Activated naive CD8-positive, alpha-beta T cell treated with anti-CD3 and anti-CD28 coated beads, Interleukin-2, amount 10 ng/mL, durations not matched to agents 7 days and 5 days (primary cell): ENCODE data around the gene GGA1. TPM values are rescaled to one million over a fixed set of nuclear protein-coding genes. Genes with fewer than 3 reads are reported as not detected.
A peak's percentile ranks its signal among the peaks of the same experiment; 100 is the strongest.
"Not testable (repeated sequence)": the region's sequence is repeated elsewhere in the genome, so short reads cannot be mapped to it uniquely, and the experiment has no call there.

Source experiments
- ATAC-seq: fragments of 150-1000 bp; cut with Tn5 transposase; one replicate; pipeline ENCODE4 v1.10.0; 2021; ENCODE audit warnings: low read depth, moderate library complexity
- POLR2A ChIA-PET: fragments of 350-600 bp; sonication (Branson Sonifier 250); formaldehyde crosslinking; loops from one replicate; lab custom pipeline; 2021; ENCODE audit warnings: antibody characterized with exemption; lab: Charles Lee
- DNase-seq: peaks from one replicate; pipeline ENCODE4 v3.0.0; 2021
- H3K27ac Mint-ChIP-seq: one replicate; pipeline ENCODE4 v1.8.0; 2022; ENCODE audit warnings: mild to moderate bottlenecking, mixed read lengths
- H3K27me3 Mint-ChIP-seq: one replicate; pipeline ENCODE4 v1.8.0; 2022; ENCODE audit warnings: mild to moderate bottlenecking, moderate library complexity, mixed read lengths
- H3K36me3 Mint-ChIP-seq: one replicate; pipeline ENCODE4 v1.8.0; 2021; ENCODE audit warnings: mild to moderate bottlenecking, mixed read lengths
- H3K4me1 Mint-ChIP-seq: one replicate; pipeline ENCODE4 v1.8.0; 2021; ENCODE audit warnings: mixed read lengths
- H3K4me3 Mint-ChIP-seq: one replicate; pipeline ENCODE4 v1.8.0; 2022; ENCODE audit warnings: mild to moderate bottlenecking, moderate library complexity, mixed read lengths
- H3K9me3 Mint-ChIP-seq: one replicate; pipeline ENCODE4 v1.8.0; 2021; ENCODE audit warnings: mixed read lengths
- total RNA-seq, 2 experiments: library from RNA; stranded (reverse); gene quantifications; one replicate each; pipeline ENCODE4 v1.2.3, GENCODE V29; 2021

GGA1 gene
- total RNA-seq, 2 experiments from 2014 or later, result 75.3 to 79.5 TPM

GRCh38 chr22:37588546-37589215 lies 20.0 kb upstream of the GGA1 start:
- ATAC-seq, result no peak
- Mint-ChIP-seq H3K4me3 (no peak overlapping the region), H3K27me3 (peaks cover 10% of the 10 kb centered on the region), H3K4me1 (peaks cover 12% of the 10 kb centered on the region), H3K27ac (no peak overlapping the region), H3K36me3 (no peaks in the 10 kb centered on the region), H3K9me3 (no peaks in the 10 kb centered on the region)
- no peak for DNase-seq
- POLR2A ChIA-PET, result no interaction called here

- DNase-seq, result no peak
- Mint-ChIP-seq H3K4me3 (no peak overlapping the region), H3K27me3 (peaks cover 8% of the 10 kb centered on the region), H3K36me3 (no peaks in the 10 kb centered on the region), H3K4me1 (peaks cover 12% of the 10 kb centered on the region), H3K27ac (no peak overlapping the region), H3K9me3 (no peaks in the 10 kb centered on the region)
- no peak for ATAC-seq
- POLR2A ChIA-PET, result interaction anchor here (0.7 kb wide), 1 partner anchor 9 kb away, joined by 5 read pairs; no protein-coding TSS in a partner anchor
These were observed 19.0 kb upstream of the GGA1 start for GRCh38 chr22:37589636-37590035.

GRCh38 chr22:37591081-37591480 lies 17.6 kb upstream of the GGA1 start:
- Mint-ChIP-seq H3K27me3 (peaks cover 10% of the 10 kb centered on the region), H3K4me1 (peaks cover 11% of the 10 kb centered on the region)
- DNase-seq, H3K4me3 Mint-ChIP-seq, H3K9me3 Mint-ChIP-seq, H3K27ac Mint-ChIP-seq, H3K36me3 Mint-ChIP-seq, ATAC-seq: not testable (repeated sequence)
- POLR2A ChIA-PET, result interaction anchor here (0.6 to 0.9 kb wide), 3 partner anchors 17 to 1049 kb away, joined by 3 to 6 read pairs (median 3); no protein-coding TSS in a partner anchor

GRCh38 chr22:37591823-37592404 lies 16.7 kb upstream of the GGA1 start:
- ATAC-seq, result peak; percentile 9
- Mint-ChIP-seq H3K27ac (peak overlapping the region; percentile 84), H3K9me3 (no peaks in the 10 kb centered on the region)

GRCh38 chr22:37594237-37594636 lies 14.4 kb upstream of the GGA1 start:
- ATAC-seq (no peak), DNase-seq (no peak)
- Mint-ChIP-seq H3K9me3 (no peaks in the 10 kb centered on the region), H3K27ac (no peak overlapping the region), H3K36me3 (no peaks in the 10 kb centered on the region), H3K4me1 (peaks cover 11% of the 10 kb centered on the region), H3K27me3 (peaks cover 9% of the 10 kb centered on the region), H3K4me3 (no peak overlapping the region)
- POLR2A ChIA-PET, result no interaction called here

More at GRCh38 chr22:37591823-37592404, 16.7 kb upstream of the GGA1 start:
- Mint-ChIP-seq H3K36me3 (no peaks in the 10 kb centered on the region), H3K4me1 (peaks cover 11% of the 10 kb centered on the region), H3K27me3 (peaks cover 10% of the 10 kb centered on the region), H3K4me3 (peak overlapping the region; percentile 79)
- DNase-seq, result no peak
- POLR2A ChIA-PET, result interaction anchor here (0.7 to 1.8 kb wide), 12 partner anchors 11 to 1050 kb away, joined by 3 to 18 read pairs (median 4); partner anchors contain the start of genes GGA1 and LGALS2

- H3K4me3 Mint-ChIP-seq, result no peak overlapping the region
- H3K36me3 Mint-ChIP-seq, result no peaks in the 10 kb centered on the region
- DNase-seq (no peak), ATAC-seq (no peak)
- H3K27me3 Mint-ChIP-seq, result peaks cover 25% of the 10 kb centered on the region
- POLR2A ChIA-PET, result no interaction called here
- peaks cover 6% of the 10 kb centered on the region for H3K4me1 Mint-ChIP-seq
- no peaks in the 10 kb centered on the region for H3K9me3 Mint-ChIP-seq
- no peak overlapping the region for H3K27ac Mint-ChIP-seq
These were observed 9.5 kb upstream of the GGA1 start for GRCh38 chr22:37599153-37599552.

- DNase-seq (no peak), ATAC-seq (no peak)
- no peak overlapping the region for H3K27ac Mint-ChIP-seq
- no peak overlapping the region for H3K4me3 Mint-ChIP-seq
- no peaks in the 10 kb centered on the region for H3K36me3 Mint-ChIP-seq
- H3K27me3 Mint-ChIP-seq, result peaks cover 24% of the 10 kb centered on the region
- POLR2A ChIA-PET, result no interaction called here
- H3K4me1 Mint-ChIP-seq, result peaks cover 22% of the 10 kb centered on the region
- no peaks in the 10 kb centered on the region for H3K9me3 Mint-ChIP-seq
These were observed 7.5 kb upstream of the GGA1 start for GRCh38 chr22:37601203-37601539.

GRCh38 chr22:37601540-37602442 lies 6.8 kb upstream of the GGA1 start:
- no peaks in the 10 kb centered on the region for H3K36me3 Mint-ChIP-seq
- H3K9me3 Mint-ChIP-seq, result no peaks in the 10 kb centered on the region
- no peak overlapping the region for H3K4me3 Mint-ChIP-seq
- no peak overlapping the region for H3K27ac Mint-ChIP-seq
- peaks cover 23% of the 10 kb centered on the region for H3K4me1 Mint-ChIP-seq
- peaks cover 24% of the 10 kb centered on the region for H3K27me3 Mint-ChIP-seq
- POLR2A ChIA-PET, result no interaction called here
- ATAC-seq (no peak), DNase-seq (no peak)

- H3K9me3 Mint-ChIP-seq, POLR2A ChIA-PET, H3K36me3 Mint-ChIP-seq, ATAC-seq, H3K4me3 Mint-ChIP-seq, DNase-seq, H3K27ac Mint-ChIP-seq: not testable (repeated sequence)
- Mint-ChIP-seq H3K27me3 (peaks cover 24% of the 10 kb centered on the region), H3K4me1 (peaks cover 30% of the 10 kb centered on the region)
These were observed 5.9 kb upstream of the GGA1 start for GRCh38 chr22:37602546-37603277.

GRCh38 chr22:37604074-37604473 lies 4.6 kb upstream of the GGA1 start:
- no peak overlapping the region for H3K4me3 Mint-ChIP-seq

GRCh38 chr22:37604875-37605274 lies 3.8 kb upstream of the GGA1 start:
- Mint-ChIP-seq H3K4me3 (peak overlapping the region; percentile 60), H3K4me1 (peaks cover 41% of the 10 kb centered on the region), H3K27me3 (peaks cover 21% of the 10 kb centered on the region), H3K36me3 (no peaks in the 10 kb centered on the region), H3K9me3 (no peaks in the 10 kb centered on the region), H3K27ac (no peak overlapping the region)
- peak; percentile 21 for ATAC-seq
- DNase-seq, result peak; percentile 73
- POLR2A ChIA-PET, result interaction anchor here (0.7 to 2.0 kb wide), 3 partner anchors 12 to 72 kb away, joined by 4 to 10 read pairs (median 4); no protein-coding TSS in a partner anchor

More at GRCh38 chr22:37604074-37604473, 4.6 kb upstream of the GGA1 start:
- peaks cover 23% of the 10 kb centered on the region for H3K27me3 Mint-ChIP-seq
- H3K27ac Mint-ChIP-seq, result no peak overlapping the region
- H3K36me3 Mint-ChIP-seq, result no peaks in the 10 kb centered on the region
- DNase-seq, result no peak
- POLR2A ChIA-PET, result interaction anchor here (0.7 to 2.0 kb wide), 2 partner anchors 12 to 35 kb away, joined by 4 to 10 read pairs; no protein-coding TSS in a partner anchor
- H3K4me1 Mint-ChIP-seq, result peaks cover 34% of the 10 kb centered on the region
- H3K9me3 Mint-ChIP-seq, result no peaks in the 10 kb centered on the region
- ATAC-seq, result no peak

- Mint-ChIP-seq H3K4me1 (peaks cover 49% of the 10 kb centered on the region), H3K9me3 (no peaks in the 10 kb centered on the region)
- ATAC-seq, result peak; percentile 19
These were observed 1.4 kb upstream of the GGA1 start for GRCh38 chr22:37607010-37607934.

More at GRCh38 chr22:37607010-37607934, 1.4 kb upstream of the GGA1 start:
- DNase-seq, result peak; percentile 97
- peak overlapping the region; percentile 80 for H3K4me3 Mint-ChIP-seq
- peaks cover 17% of the 10 kb centered on the region for H3K27me3 Mint-ChIP-seq
- peak overlapping the region; percentile 98 for H3K27ac Mint-ChIP-seq
- H3K36me3 Mint-ChIP-seq, result no peaks in the 10 kb centered on the region
- POLR2A ChIA-PET, result interaction anchor here (0.5 to 4.5 kb wide), 18 partner anchors 15 to 727 kb away, joined by 3 to 51 read pairs (median 7); partner anchors contain the start of genes LGALS1, PDXP, RAC2 and SH3BP1
